CD14-positive monocyte (primary cell): ENCODE data around the gene PDGFA. TPM values are rescaled to one million over a fixed set of nuclear protein-coding genes. Genes with fewer than 3 reads are reported as not detected.

Experiments
- DNase-seq, 3 donors: peaks; one replicate each; pipeline ENCODE4 v3.0.0-alpha.2; 2011 to 2022
- H2AFZ ChIP-seq: 2 replicates; pipeline ENCODE4 v1.6.0; 2012; ENCODE audit warnings: mild to moderate bottlenecking, low read depth, low read length, inconsistent platforms; ENCODE audit not compliant: insufficient read depth, poor library complexity, severe bottlenecking
- H3K27ac ChIP-seq, 2 donors: 1 replicate in 1 of 2; 2 replicates in 1 of 2; pipeline ENCODE4 v1.5.1; 2012 to 2013; ENCODE audit warnings: low read length in 2 of 2, control low read depth in 1 of 2, inconsistent platforms in 1 of 2, low read depth in 1 of 2, mild to moderate bottlenecking in 1 of 2
- H3K27me3 ChIP-seq, 2 donors: one replicate each; pipeline versions ENCODE4 v1.6.0 to v1.6.1; 2011 to 2013; ENCODE audit warnings: low read length in 2 of 2; ENCODE audit not compliant: control insufficient read depth in 2 of 2, insufficient read depth in 2 of 2
- H3K36me3 ChIP-seq, 2 donors: replicated peaks in 1 of 2; 1 replicate in 1 of 2; 2 replicates in 1 of 2; pipeline versions ENCODE4 v1.5.1 to v1.6.1; 2012 to 2013; ENCODE audit warnings: low read length in 2 of 2, control low read depth in 1 of 2, inconsistent platforms in 1 of 2, mild to moderate bottlenecking in 1 of 2; ENCODE audit not compliant: insufficient read depth in 2 of 2, control insufficient read depth in 1 of 2
- H3K4me1 ChIP-seq, 2 donors: 1 replicate in 1 of 2; 2 replicates in 1 of 2; pipeline versions ENCODE4 v1.5.1 to v1.6.1; 2012 to 2013; ENCODE audit warnings: low read length in 2 of 2, control low read depth in 1 of 2, inconsistent platforms in 1 of 2, mild to moderate bottlenecking in 1 of 2, moderate library complexity in 1 of 2; ENCODE audit not compliant: insufficient read depth in 2 of 2, control insufficient read depth in 1 of 2
- H3K4me2 ChIP-seq: replicated peaks from 2 replicates; pipeline ENCODE3; 2012; ENCODE audit warnings: low read length, moderate library complexity, mild to moderate bottlenecking; ENCODE audit not compliant: poor library complexity, severe bottlenecking; ENCODE audit errors: extremely low read depth
- H3K4me3 ChIP-seq, 3 experiments: fragments of 200-600 bp in 1 of 3; sonication (generic) in 1 of 3; replicated peaks in 1 of 3; 1 replicate in 2 of 3; 2 replicates in 1 of 3; pipeline ENCODE4 v1.5.1; 2011 to 2013; ENCODE audit warnings: low read length in 3 of 3, mild to moderate bottlenecking in 3 of 3, control low read depth in 2 of 3, low read depth in 2 of 3, inconsistent platforms in 1 of 3, moderate library complexity in 1 of 3
- H3K79me2 ChIP-seq: 2 replicates; pipeline ENCODE4 v1.6.0; 2012; ENCODE audit warnings: mild to moderate bottlenecking, control low read depth, inconsistent platforms, low read length, moderate library complexity; ENCODE audit not compliant: insufficient read depth
- H3K9ac ChIP-seq: 2 replicates; pipeline ENCODE4 v1.6.0; 2017; ENCODE audit warnings: low read length, mild to moderate bottlenecking; ENCODE audit not compliant: insufficient read depth, poor library complexity, severe bottlenecking
- H3K9me3 ChIP-seq, 2 donors: replicated peaks in 1 of 2; 1 replicate in 1 of 2; 2 replicates in 1 of 2; pipeline versions ENCODE4 v1.5.1 to v1.6.1; 2012 to 2013; ENCODE audit warnings: low read length in 2 of 2, control low read depth in 1 of 2; ENCODE audit not compliant: control insufficient read depth in 1 of 2, insufficient read depth in 1 of 2
- H4K20me1 ChIP-seq: 2 replicates; pipeline ENCODE4 v1.6.0; 2012; ENCODE audit warnings: mild to moderate bottlenecking, low read length, control low read depth, moderate library complexity; ENCODE audit not compliant: insufficient read depth
- H3K27ac Mint-ChIP-seq, 7 donors: one replicate each; pipeline ENCODE4 v1.8.0; 2020; ENCODE audit warnings: mild to moderate bottlenecking in 7 of 7, mixed read lengths in 7 of 7, moderate library complexity in 6 of 7, inconsistent platforms in 2 of 7
- H3K27me3 Mint-ChIP-seq, 3 donors: one replicate each; pipeline ENCODE4 v1.8.0; 2021 to 2022; ENCODE audit warnings: low read depth in 3 of 3, mild to moderate bottlenecking in 3 of 3, mixed read lengths in 3 of 3, moderate library complexity in 3 of 3, inconsistent platforms in 1 of 3
- H3K36me3 Mint-ChIP-seq, 2 donors: one replicate each; pipeline ENCODE4 v1.8.0; 2020; ENCODE audit warnings: mixed read lengths in 2 of 2, inconsistent platforms in 1 of 2, mild to moderate bottlenecking in 1 of 2
- H3K4me1 Mint-ChIP-seq: one replicate; pipeline ENCODE4 v1.8.0; 2020; ENCODE audit warnings: mild to moderate bottlenecking, mixed read lengths
- H3K4me3 Mint-ChIP-seq, 2 donors: one replicate each; pipeline ENCODE4 v1.8.0; 2020; ENCODE audit warnings: mild to moderate bottlenecking in 2 of 2, mixed read lengths in 2 of 2, moderate library complexity in 1 of 2
- H3K9me3 Mint-ChIP-seq, 7 donors: one replicate each; pipeline ENCODE4 v1.8.0; 2020 to 2022; ENCODE audit warnings: mixed read lengths in 7 of 7, mild to moderate bottlenecking in 6 of 7, moderate library complexity in 6 of 7, inconsistent platforms in 2 of 7
- whole genome bisulfite sequencing: methylation state at CpG from one replicate; pipeline ENCODE4 v1.1.5; 2013; ENCODE audit warnings: missing lambda C conversion rate; ENCODE audit not compliant: insufficient coverage; 5-methylcytosine and 5-hydroxymethylcytosine counted together
- intact Hi-C, 2 donors: fragments of 100-400 bp; cut with micrococcal nuclease; formaldehyde crosslinking; loops; one replicate each; pipeline versions ENCODE4 v1.15.0 to v1.15.1; 2023
- polyA plus RNA-seq, 3 donors: library from polyadenylated mRNA; depleted of rRNA in 1 of 3; unstranded in 2 of 3; stranded (reverse) in 1 of 3; fragments of 300-500 nt in 2 of 3; fragments of >200 nt in 1 of 3; fragmentation: Illumina TruSeq in 2 of 3; gene quantifications; 1 replicate in 2 of 3; 2 replicates in 1 of 3; pipeline ENCODE4 v1.2.3, GENCODE V29; 2012 to 2021
- TF ChIP-seq, protein P1 (sequence below): fragments of 200-600 bp; IDR thresholded peaks from one replicate; pipeline ENCODE4 v1.8.0; 2022; ENCODE audit warnings: antibody characterized with exemption, mild to moderate bottlenecking

PDGFA gene
- polyA plus RNA-seq, 3 donors, result 0.29 TPM; not detected in 2

DNA sequence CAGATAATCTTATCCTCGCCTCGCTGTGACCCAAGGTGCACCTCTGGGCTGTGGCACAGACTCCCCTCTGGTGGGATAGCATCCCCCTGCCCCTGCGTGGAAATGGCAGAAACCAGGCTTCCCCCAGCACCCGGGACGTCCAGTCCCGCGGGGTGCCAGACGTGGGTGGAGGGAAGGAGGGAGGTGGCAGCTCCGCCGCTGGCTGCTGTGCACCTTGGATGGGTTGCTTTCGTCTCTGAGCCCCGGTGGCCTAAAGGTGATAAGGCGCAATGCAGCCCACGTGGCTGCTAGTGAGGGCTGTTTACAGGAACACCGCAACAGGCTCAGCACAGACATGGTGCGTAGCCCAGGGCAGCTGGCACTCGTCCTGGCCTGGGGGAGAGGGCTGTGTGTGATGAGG lies 13.6 kb upstream of the PDGFA start:
- no peak overlapping the region for H3K9ac ChIP-seq
- H3K36me3 ChIP-seq, result no peaks in the 10 kb centered on the region
- Mint-ChIP-seq H3K4me3 (no peak overlapping the region), H3K9me3 (peaks cover 0 to 8% (median 0%) of the 10 kb centered on the region in 7 donors), H3K27me3 (peaks cover 10 to 15% (median 14%) of the 10 kb centered on the region in 3 donors), H3K36me3 (no peaks in the 10 kb centered on the region), H3K27ac (no peak overlapping the region), H3K4me1 (no peaks in the 10 kb centered on the region)
- TF ChIP-seq, protein P1, sequence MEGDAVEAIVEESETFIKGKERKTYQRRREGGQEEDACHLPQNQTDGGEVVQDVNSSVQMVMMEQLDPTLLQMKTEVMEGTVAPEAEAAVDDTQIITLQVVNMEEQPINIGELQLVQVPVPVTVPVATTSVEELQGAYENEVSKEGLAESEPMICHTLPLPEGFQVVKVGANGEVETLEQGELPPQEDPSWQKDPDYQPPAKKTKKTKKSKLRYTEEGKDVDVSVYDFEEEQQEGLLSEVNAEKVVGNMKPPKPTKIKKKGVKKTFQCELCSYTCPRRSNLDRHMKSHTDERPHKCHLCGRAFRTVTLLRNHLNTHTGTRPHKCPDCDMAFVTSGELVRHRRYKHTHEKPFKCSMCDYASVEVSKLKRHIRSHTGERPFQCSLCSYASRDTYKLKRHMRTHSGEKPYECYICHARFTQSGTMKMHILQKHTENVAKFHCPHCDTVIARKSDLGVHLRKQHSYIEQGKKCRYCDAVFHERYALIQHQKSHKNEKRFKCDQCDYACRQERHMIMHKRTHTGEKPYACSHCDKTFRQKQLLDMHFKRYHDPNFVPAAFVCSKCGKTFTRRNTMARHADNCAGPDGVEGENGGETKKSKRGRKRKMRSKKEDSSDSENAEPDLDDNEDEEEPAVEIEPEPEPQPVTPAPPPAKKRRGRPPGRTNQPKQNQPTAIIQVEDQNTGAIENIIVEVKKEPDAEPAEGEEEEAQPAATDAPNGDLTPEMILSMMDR, result no peak
- no peaks in the 10 kb centered on the region for H4K20me1 ChIP-seq
- no peak overlapping the region for H3K4me3 ChIP-seq
- H3K4me1 ChIP-seq, result no peaks in the 10 kb centered on the region
- H3K9me3 ChIP-seq, result peaks cover 0 to 5% of the 10 kb centered on the region in 2 donors
- no peak for DNase-seq
- no peak overlapping the region for H3K27ac ChIP-seq
- no peak overlapping the region for H3K4me2 ChIP-seq
- H3K79me2 ChIP-seq, result no peaks in the 10 kb centered on the region
- 90% methylated on average over 17 of the region's 17 CpGs for WGBS
- intact Hi-C loops, result no loop called here
- H3K27me3 ChIP-seq, result no peaks in the 10 kb centered on the region
- H2AFZ ChIP-seq, result no peak overlapping the region

DNA sequence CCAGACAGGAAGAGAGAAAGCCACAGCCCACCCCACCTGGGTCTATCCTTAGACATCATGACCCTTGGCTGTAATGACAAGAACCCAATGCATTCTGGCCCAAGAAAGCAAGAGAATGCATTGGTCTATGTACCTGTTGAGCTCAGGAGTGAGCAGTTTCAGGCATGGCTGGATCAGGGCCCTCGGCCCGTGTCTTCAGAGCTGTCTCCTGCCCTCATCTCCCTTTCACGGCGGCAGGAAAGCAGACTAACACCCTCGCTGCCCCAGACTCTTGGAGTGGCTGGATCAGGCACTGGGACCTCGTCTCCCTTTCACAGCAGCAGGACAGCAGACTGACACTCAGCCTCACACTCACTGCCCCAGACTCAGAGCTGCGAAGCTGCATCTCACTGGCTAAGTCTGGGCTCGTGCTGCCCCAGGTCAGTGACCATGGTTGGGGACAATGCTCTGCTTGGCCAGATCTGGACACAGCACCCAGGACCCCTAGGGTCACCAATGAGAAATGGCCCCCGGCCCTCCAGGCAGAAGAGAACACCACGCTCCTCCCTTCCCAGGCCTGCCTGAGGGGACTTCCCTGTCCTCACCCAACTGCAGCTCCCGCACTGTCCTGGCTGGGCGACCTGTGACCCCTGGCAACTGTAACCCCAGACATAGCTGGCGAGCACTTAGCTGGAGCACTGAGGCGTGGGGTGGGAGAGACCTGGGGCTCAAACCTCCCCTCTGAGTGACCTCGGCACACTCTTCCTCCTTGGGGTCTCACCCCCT lies 12.9 kb upstream of the PDGFA start:
- no peak overlapping the region for H3K9ac ChIP-seq
- H3K4me2 ChIP-seq, result no peak overlapping the region
- H2AFZ ChIP-seq, result no peak overlapping the region
- peaks cover 0 to 5% of the 10 kb centered on the region in 2 donors for H3K9me3 ChIP-seq
- TF ChIP-seq, protein P1, result no peak
- H3K27ac Mint-ChIP-seq, result peak overlapping the region in 1 of 7 donors; percentile 49
- H3K36me3 Mint-ChIP-seq, result no peaks in the 10 kb centered on the region
- no peak overlapping the region for H3K4me3 Mint-ChIP-seq
- H3K4me1 ChIP-seq, result no peaks in the 10 kb centered on the region
- H3K79me2 ChIP-seq, result no peaks in the 10 kb centered on the region
- H3K27me3 Mint-ChIP-seq, result peaks cover 10 to 15% (median 14%) of the 10 kb centered on the region in 3 donors
- no peak overlapping the region for H3K27ac ChIP-seq
- no peaks in the 10 kb centered on the region for H3K36me3 ChIP-seq
- H3K9me3 Mint-ChIP-seq, result peaks cover 0 to 8% (median 0%) of the 10 kb centered on the region in 7 donors
- H3K4me1 Mint-ChIP-seq, result no peaks in the 10 kb centered on the region
- no peaks in the 10 kb centered on the region for H4K20me1 ChIP-seq
- H3K27me3 ChIP-seq, result no peaks in the 10 kb centered on the region
- intact Hi-C loops, result no loop called here
- no peak for DNase-seq
- 92% methylated on average over 12 of the region's 15 CpGs for WGBS
- H3K4me3 ChIP-seq, result no peak overlapping the region
